Keratinocyte (primary cell): ENCODE results near the gene IPPK.

Experiments
- EZH2 ChIP-seq: IDR thresholded peaks from one replicate; pipeline ENCODE4 v1.6.1; 2012; ENCODE audit warnings: inconsistent platforms, mild to moderate bottlenecking, low read length, moderate library complexity
- TF ChIP-seq, protein P1 (sequence below), 3 experiments: IDR thresholded peaks in 1 of 3; conservative IDR thresholded peaks in 1 of 3; optimal IDR thresholded peaks in 1 of 3; 2 replicates in 2 of 3; 3 replicates in 1 of 3; pipeline versions ENCODE3 to v1.5.1; 2011; ENCODE audit warnings: low read length in 3 of 3, mild to moderate bottlenecking in 3 of 3, moderate library complexity in 2 of 3, control low read depth in 1 of 3, inconsistent platforms in 1 of 3; ENCODE audit not compliant: insufficient read depth in 2 of 3; ENCODE audit errors: extremely low read depth in 1 of 3

DNA sequence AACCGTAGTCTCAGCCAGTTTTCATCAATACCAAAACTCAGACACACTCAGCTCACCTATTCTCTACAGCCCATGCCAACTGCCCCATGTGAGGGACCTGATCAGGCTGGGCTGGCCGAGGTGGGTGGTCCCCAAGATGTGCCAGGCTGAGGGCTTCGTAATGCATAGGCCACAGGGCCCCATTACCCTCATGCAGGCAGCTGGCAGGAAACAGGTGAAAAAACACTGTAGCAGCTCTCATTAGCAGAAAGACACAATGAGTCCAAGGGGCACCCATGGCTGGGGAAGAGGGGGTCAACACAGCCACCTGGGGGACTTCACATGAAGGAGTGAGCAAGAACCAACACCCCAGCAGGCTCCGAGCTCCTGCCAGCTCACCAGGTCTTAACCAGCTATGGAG, 8.2 kb downstream of the IPPK start:
- TF ChIP-seq, protein P1, sequence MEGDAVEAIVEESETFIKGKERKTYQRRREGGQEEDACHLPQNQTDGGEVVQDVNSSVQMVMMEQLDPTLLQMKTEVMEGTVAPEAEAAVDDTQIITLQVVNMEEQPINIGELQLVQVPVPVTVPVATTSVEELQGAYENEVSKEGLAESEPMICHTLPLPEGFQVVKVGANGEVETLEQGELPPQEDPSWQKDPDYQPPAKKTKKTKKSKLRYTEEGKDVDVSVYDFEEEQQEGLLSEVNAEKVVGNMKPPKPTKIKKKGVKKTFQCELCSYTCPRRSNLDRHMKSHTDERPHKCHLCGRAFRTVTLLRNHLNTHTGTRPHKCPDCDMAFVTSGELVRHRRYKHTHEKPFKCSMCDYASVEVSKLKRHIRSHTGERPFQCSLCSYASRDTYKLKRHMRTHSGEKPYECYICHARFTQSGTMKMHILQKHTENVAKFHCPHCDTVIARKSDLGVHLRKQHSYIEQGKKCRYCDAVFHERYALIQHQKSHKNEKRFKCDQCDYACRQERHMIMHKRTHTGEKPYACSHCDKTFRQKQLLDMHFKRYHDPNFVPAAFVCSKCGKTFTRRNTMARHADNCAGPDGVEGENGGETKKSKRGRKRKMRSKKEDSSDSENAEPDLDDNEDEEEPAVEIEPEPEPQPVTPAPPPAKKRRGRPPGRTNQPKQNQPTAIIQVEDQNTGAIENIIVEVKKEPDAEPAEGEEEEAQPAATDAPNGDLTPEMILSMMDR (optimal IDR thresholded peaks at IDR 0.05 in 1 of 3, IDR thresholded peaks at IDR 0.05 in 1 of 3, conservative IDR thresholded peaks at IDR 0.05 in 1 of 3; ENCODE audit: extremely low read depth in 1 of 3, insufficient read depth in 2 of 3, low read length in 3 of 3): no peak
- no peak for TF ChIP-seq EZH2
